KMS-11 (cell line): ENCODE measurements around the gene AFF4.

Experiments
- H2AFZ ChIP-seq: fragments of 200-600 bp; sonication (generic); 2 replicates; pipeline ENCODE4 v1.6.1; 2016; ENCODE audit warnings: antibody characterized with exemption, mixed run types, low read depth
- H3K27ac ChIP-seq: fragments of 200-600 bp; sonication (generic); 2 replicates; pipeline ENCODE4 v1.6.1; 2016; ENCODE audit warnings: mild to moderate bottlenecking, mixed run types
- H3K27me3 ChIP-seq: fragments of 200-600 bp; sonication (generic); 2 replicates; pipeline ENCODE4 v1.6.1; 2017; ENCODE audit warnings: mild to moderate bottlenecking, low read depth, mixed run types, moderate library complexity; ENCODE audit not compliant: insufficient read depth
- H3K36me3 ChIP-seq: fragments of 200-600 bp; sonication (generic); 2 replicates; pipeline ENCODE4 v1.6.1; 2017; ENCODE audit warnings: mild to moderate bottlenecking, mixed run types; ENCODE audit not compliant: insufficient read depth
- H3K4me1 ChIP-seq: fragments of 200-600 bp; sonication (generic); 2 replicates; pipeline ENCODE4 v1.6.1; 2016; ENCODE audit warnings: mild to moderate bottlenecking, low read depth, mixed run types; ENCODE audit not compliant: poor library complexity, severe bottlenecking
- H3K4me2 ChIP-seq: fragments of 200-600 bp; sonication (generic); 2 replicates; pipeline ENCODE4 v1.7.0; 2016; ENCODE audit warnings: mild to moderate bottlenecking, mixed run types
- H3K4me3 ChIP-seq: fragments of 200-600 bp; sonication (generic); IDR thresholded peaks from 2 replicates; pipeline ENCODE4 v1.6.1; 2017; ENCODE audit warnings: low read depth, low read length, mixed read lengths; ENCODE audit not compliant: insufficient read depth
- H3K79me2 ChIP-seq: fragments of 200-600 bp; sonication (generic); 2 replicates; pipeline ENCODE4 v1.6.1; 2016; ENCODE audit warnings: low read depth, mixed run types; ENCODE audit not compliant: insufficient read depth
- H3K9ac ChIP-seq: fragments of 200-600 bp; sonication (generic); 2 replicates; pipeline ENCODE4 v1.6.1; 2016; ENCODE audit warnings: mild to moderate bottlenecking, mixed run types
- H4K20me1 ChIP-seq: fragments of 200-600 bp; sonication (generic); 2 replicates; pipeline ENCODE4 v1.6.1; 2016; ENCODE audit warnings: mild to moderate bottlenecking, mixed run types; ENCODE audit not compliant: insufficient read depth
- CTCF ChIP-seq: fragments of 200-600 bp; sonication (generic); conservative IDR thresholded peaks from 2 replicates; pipeline ENCODE4 v1.6.1; 2017; ENCODE audit warnings: low read depth, mild to moderate bottlenecking, antibody characterized with exemption, low read length, moderate library complexity, mixed read lengths

Gene AFF4

GRCh38 chr5:132829742-132830435 is 133.5 kb downstream of the AFF4 start:
- no peak overlapping the region for H3K27ac ChIP-seq
- no peaks in the 10 kb centered on the region for H3K36me3 ChIP-seq
- peak overlapping the region; percentile 93 for H2AFZ ChIP-seq
- H3K4me2 ChIP-seq = peak overlapping the region; percentile 53
- H3K79me2 ChIP-seq = no peaks in the 10 kb centered on the region
- TF ChIP-seq CTCF = peak; percentile 59
- no peaks in the 10 kb centered on the region for H4K20me1 ChIP-seq
- no peaks in the 10 kb centered on the region for H3K27me3 ChIP-seq
- H3K4me3 ChIP-seq = no peak overlapping the region
- peak overlapping the region; percentile 83 for H3K9ac ChIP-seq
- H3K4me1 ChIP-seq = peaks cover 8% of the 10 kb centered on the region

- Histone ChIP-seq H3K27me3 (no peaks in the 10 kb centered on the region), H3K4me1 (peaks cover 8% of the 10 kb centered on the region), H4K20me1 (no peaks in the 10 kb centered on the region), H3K4me3 (no peak overlapping the region), H2AFZ (no peak overlapping the region), H3K79me2 (no peaks in the 10 kb centered on the region), H3K9ac (no peak overlapping the region), H3K27ac (no peak overlapping the region), H3K36me3 (no peaks in the 10 kb centered on the region), H3K4me2 (no peak overlapping the region; the same call in 1 of the 2 replicates)
- no peak for TF ChIP-seq CTCF
Measured at GRCh38 chr5:132828846-132829494, 134.5 kb downstream of the AFF4 start.

- Histone ChIP-seq H2AFZ (no peak overlapping the region), H3K36me3 (no peaks in the 10 kb centered on the region), H3K4me2 (no peak overlapping the region), H3K9ac (no peak overlapping the region), H3K27ac (no peak overlapping the region), H4K20me1 (no peaks in the 10 kb centered on the region), H3K27me3 (no peaks in the 10 kb centered on the region), H3K4me3 (no peak overlapping the region), H3K79me2 (no peaks in the 10 kb centered on the region), H3K4me1 (peaks cover 8% of the 10 kb centered on the region)
- no peak for TF ChIP-seq CTCF
Measured at GRCh38 chr5:132827943-132828673, 135.3 kb downstream of the AFF4 start.

GRCh38 chr5:132826424-132827082 is 136.9 kb downstream of the AFF4 start:
- Histone ChIP-seq H3K9ac (no peak overlapping the region), H3K27ac (no peak overlapping the region), H3K36me3 (no peaks in the 10 kb centered on the region), H4K20me1 (no peaks in the 10 kb centered on the region), H3K4me1 (peaks cover 8% of the 10 kb centered on the region), H3K27me3 (no peaks in the 10 kb centered on the region), H3K4me2 (no peak overlapping the region), H3K79me2 (no peaks in the 10 kb centered on the region), H3K4me3 (no peak overlapping the region), H2AFZ (no peak overlapping the region)
- TF ChIP-seq CTCF = no peak
